ENCODE measurements around the gene ADO.

The ADO gene

DNA sequence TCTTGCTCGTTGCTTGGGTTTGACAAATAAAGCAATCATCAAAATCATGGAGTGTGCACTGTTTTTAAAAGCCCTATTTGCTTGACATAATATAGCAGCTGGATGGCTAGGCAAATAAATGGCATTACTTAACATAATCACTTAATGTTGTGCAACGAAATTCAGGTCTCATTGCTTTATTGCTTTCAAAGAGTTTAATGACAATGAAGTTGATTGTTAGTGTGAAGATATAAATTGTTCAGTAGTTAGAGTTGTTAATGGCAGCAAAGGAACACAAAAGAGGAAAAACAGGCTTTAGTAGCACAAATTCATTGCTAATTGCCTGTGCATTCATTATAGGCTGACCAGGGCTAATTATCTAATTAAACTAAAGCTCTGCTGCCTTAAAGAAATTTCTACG is 7.6 kb upstream of the ADO start:
- Histone ChIP-seq H3K4me1 (ENCODE audit: insufficient read depth, poor library complexity, severe bottlenecking) (no peaks in the 10 kb centered on the region), H3K4me3 (ENCODE audit: severe bottlenecking) (no peak overlapping the region), H3K27me3 (ENCODE audit: insufficient read depth, poor library complexity, severe bottlenecking) (peaks cover 26% of the 10 kb centered on the region), H3K9me3 (ENCODE audit: severe bottlenecking) (no peaks in the 10 kb centered on the region), H3K36me3 (ENCODE audit: low read depth) (no peaks in the 10 kb centered on the region), H3K27ac (ENCODE audit: poor library complexity, severe bottlenecking) (no peak overlapping the region)
- DNase-seq (ENCODE audit: low spot score) (no peak), ATAC-seq (ENCODE audit: low read depth) (no peak)
- TF ChIP-seq, protein P1, sequence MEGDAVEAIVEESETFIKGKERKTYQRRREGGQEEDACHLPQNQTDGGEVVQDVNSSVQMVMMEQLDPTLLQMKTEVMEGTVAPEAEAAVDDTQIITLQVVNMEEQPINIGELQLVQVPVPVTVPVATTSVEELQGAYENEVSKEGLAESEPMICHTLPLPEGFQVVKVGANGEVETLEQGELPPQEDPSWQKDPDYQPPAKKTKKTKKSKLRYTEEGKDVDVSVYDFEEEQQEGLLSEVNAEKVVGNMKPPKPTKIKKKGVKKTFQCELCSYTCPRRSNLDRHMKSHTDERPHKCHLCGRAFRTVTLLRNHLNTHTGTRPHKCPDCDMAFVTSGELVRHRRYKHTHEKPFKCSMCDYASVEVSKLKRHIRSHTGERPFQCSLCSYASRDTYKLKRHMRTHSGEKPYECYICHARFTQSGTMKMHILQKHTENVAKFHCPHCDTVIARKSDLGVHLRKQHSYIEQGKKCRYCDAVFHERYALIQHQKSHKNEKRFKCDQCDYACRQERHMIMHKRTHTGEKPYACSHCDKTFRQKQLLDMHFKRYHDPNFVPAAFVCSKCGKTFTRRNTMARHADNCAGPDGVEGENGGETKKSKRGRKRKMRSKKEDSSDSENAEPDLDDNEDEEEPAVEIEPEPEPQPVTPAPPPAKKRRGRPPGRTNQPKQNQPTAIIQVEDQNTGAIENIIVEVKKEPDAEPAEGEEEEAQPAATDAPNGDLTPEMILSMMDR (IDR thresholded peaks at IDR 0.05; ENCODE audit: poor library complexity, severe bottlenecking), result no peak

DNA sequence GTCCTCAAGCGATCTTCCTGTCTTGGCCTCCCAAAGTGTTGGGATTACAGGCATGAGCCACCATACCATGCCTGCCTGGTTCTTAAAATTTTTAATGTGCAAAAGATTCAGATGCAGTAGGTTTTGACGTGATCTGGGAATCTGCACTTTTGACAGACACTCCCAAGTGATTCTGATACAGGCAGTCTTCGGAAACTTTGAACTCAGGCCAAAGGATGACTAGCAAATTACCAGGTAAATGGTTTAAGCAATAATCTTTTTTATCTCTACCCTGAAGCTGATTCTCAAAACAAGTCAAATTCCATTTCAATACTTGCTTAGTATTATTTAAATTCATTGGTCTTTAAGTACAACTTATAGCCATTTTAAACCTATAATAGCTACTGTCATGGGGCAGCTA is 2.6 kb upstream of the ADO start:
- TF ChIP-seq, protein P1 (IDR thresholded peaks at IDR 0.05; ENCODE audit: poor library complexity, severe bottlenecking), result no peak
- ATAC-seq (ENCODE audit: low read depth) (no peak), DNase-seq (ENCODE audit: low spot score) (no peak)
- no peak overlapping the region for H3K4me3 ChIP-seq (ENCODE audit: severe bottlenecking)
- peaks cover 10% of the 10 kb centered on the region for H3K4me1 ChIP-seq (ENCODE audit: insufficient read depth, poor library complexity, severe bottlenecking)
- peaks cover 8% of the 10 kb centered on the region for H3K36me3 ChIP-seq (ENCODE audit: low read depth)
- no peak overlapping the region for H3K27ac ChIP-seq (ENCODE audit: poor library complexity, severe bottlenecking)
- peaks cover 23% of the 10 kb centered on the region for H3K27me3 ChIP-seq (ENCODE audit: insufficient read depth, poor library complexity, severe bottlenecking)
- no peaks in the 10 kb centered on the region for H3K9me3 ChIP-seq (ENCODE audit: severe bottlenecking)

DNA sequence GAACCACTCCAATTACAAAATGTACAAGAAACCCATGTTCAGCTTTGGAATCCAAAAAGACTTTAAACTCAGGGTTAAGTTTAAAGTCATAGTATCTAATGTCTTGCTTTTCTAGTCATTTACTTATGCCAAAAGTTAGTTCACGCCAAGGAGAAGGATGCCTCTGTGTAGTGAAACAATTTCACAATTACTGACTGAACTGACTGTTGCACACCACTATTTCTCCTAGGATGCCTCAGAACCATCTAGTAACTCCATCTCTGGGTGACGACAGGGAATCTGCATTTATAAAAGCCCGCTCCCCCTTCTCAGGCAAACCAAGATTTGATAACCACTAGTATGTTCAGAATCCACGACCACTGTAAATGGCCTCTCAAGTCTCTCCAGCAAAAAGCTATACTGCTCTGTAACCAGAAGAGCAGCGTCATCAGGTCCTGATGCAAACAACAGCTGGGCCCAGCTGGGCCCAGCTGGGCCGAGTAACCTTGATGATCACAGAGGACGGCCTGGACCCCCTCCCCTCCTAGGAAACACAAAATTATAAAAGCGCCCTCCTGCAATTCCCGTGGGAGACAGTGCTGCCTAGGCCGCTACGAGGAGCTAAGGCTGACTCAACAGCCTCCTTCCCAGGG is 680 bp upstream of the ADO start:
- no peak for DNase-seq (ENCODE audit: low spot score)
- Histone ChIP-seq H3K27ac (ENCODE audit: poor library complexity, severe bottlenecking) (peak overlapping the region; percentile 69), H3K9me3 (ENCODE audit: severe bottlenecking) (no peaks in the 10 kb centered on the region), H3K36me3 (ENCODE audit: low read depth) (peaks cover 20% of the 10 kb centered on the region), H3K4me3 (ENCODE audit: severe bottlenecking) (peak overlapping the region; percentile 99), H3K27me3 (ENCODE audit: insufficient read depth, poor library complexity, severe bottlenecking) (peaks cover 3% of the 10 kb centered on the region), H3K4me1 (ENCODE audit: insufficient read depth, poor library complexity, severe bottlenecking) (peaks cover 19% of the 10 kb centered on the region)
- TF ChIP-seq, protein P1 (IDR thresholded peaks at IDR 0.05; ENCODE audit: poor library complexity, severe bottlenecking), result no peak
- ATAC-seq (ENCODE audit: low read depth), result no peak

DNA sequence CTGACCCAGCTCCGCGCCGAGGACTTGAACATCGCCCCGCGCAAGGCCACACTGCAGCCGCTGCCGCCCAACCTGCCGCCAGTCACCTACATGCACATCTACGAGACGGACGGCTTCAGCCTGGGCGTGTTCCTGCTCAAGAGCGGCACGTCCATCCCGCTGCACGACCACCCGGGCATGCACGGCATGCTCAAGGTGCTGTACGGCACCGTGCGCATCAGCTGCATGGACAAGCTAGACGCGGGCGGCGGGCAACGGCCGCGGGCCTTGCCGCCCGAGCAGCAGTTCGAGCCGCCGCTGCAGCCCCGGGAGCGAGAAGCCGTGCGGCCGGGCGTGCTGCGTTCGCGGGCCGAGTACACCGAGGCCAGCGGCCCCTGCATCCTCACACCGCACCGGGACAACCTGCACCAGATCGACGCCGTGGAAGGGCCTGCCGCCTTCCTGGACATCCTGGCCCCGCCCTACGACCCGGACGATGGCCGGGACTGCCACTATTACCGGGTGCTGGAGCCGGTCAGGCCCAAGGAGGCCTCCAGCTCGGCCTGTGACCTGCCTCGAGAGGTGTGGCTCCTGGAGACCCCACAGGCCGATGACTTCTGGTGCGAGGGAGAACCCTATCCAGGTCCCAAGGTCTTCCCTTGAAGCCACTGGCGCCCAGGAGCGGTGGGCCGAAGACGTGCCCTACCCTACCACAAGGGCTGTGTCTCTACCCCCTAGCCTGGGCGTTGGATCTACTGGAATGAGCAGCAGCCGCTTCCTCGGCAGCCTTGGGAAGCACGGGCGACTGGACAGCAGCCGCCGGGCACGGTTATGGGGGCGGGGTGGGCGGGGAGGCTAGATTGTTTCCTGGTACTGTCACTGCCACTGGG is 945 bp downstream of the ADO start:
- no peak for DNase-seq (ENCODE audit: low spot score)
- ATAC-seq (ENCODE audit: low read depth), result peak; percentile 66

More for the DNA sequence above, 945 bp downstream of the ADO start:
- no peaks in the 10 kb centered on the region for H3K9me3 ChIP-seq (ENCODE audit: severe bottlenecking)
- TF ChIP-seq, protein P1 (IDR thresholded peaks at IDR 0.05; ENCODE audit: poor library complexity, severe bottlenecking), result no peak
- peaks cover 20% of the 10 kb centered on the region for H3K36me3 ChIP-seq (ENCODE audit: low read depth)
- peak overlapping the region; percentile 69 for H3K27ac ChIP-seq (ENCODE audit: poor library complexity, severe bottlenecking)
- peak overlapping the region; percentile 99 for H3K4me3 ChIP-seq (ENCODE audit: severe bottlenecking)
- H3K27me3 ChIP-seq (ENCODE audit: insufficient read depth, poor library complexity, severe bottlenecking), result no peaks in the 10 kb centered on the region
- peaks cover 19% of the 10 kb centered on the region for H3K4me1 ChIP-seq (ENCODE audit: insufficient read depth, poor library complexity, severe bottlenecking)

Data from RWPE2 (cell line).